Measurements from ENCODE around the gene KIF1B.

- TF ChIP-seq TOX (CRISPR knock-in tag; IDR thresholded peaks at IDR 0.05; ENCODE audit: borderline replicate concordance) = no peak
- no peak for TF ChIP-seq GLIS3 (CRISPR knock-in tag; IDR thresholded peaks at IDR 0.05)
Observed at GRCh38 chr1:10360045-10360444, 149.7 kb downstream of the KIF1B start.

Data from SK-N-SH treated with all-trans-retinoic acid at 6 μM for 48 hours (cell line).